NCI-H1105 treated with DMSO at 0.1 percent for 48 hours (cell line): ENCODE data around the gene MYADML2.
"Not testable (repeated sequence)": the region's sequence is repeated elsewhere in the genome, so short reads cannot be mapped to it uniquely, and the experiment has no call there.

Experiments used
- DNase-seq: peaks from one replicate; lab custom pipeline; 2025; lab: John Stamatoyannopoulos, UW

The MYADML2 gene

GRCh38 chr17:81958633-81959342 lies 11.8 kb upstream of the MYADML2 start:
- DNase-seq, result no peak

GRCh38 chr17:81957691-81958432 lies 10.8 kb upstream of the MYADML2 start:
- DNase-seq, result no peak

- DNase-seq, result no peak
Observed at GRCh38 chr17:81956607-81957589, 9.9 kb upstream of the MYADML2 start.

GRCh38 chr17:81955756-81956544 lies 8.9 kb upstream of the MYADML2 start:
- no peak for DNase-seq

- no peak for DNase-seq
Observed at GRCh38 chr17:81955058-81955681, 8.1 kb upstream of the MYADML2 start.

- DNase-seq, result no peak
Observed at GRCh38 chr17:81954131-81955057, 7.4 kb upstream of the MYADML2 start.

GRCh38 chr17:81953443-81953842 lies 6.4 kb upstream of the MYADML2 start:
- DNase-seq, result not testable (repeated sequence)

GRCh38 chr17:81952792-81953228 lies 5.8 kb upstream of the MYADML2 start:
- DNase-seq, result no peak

- DNase-seq, result no peak
Observed at GRCh38 chr17:81951785-81952684, 5.0 kb upstream of the MYADML2 start.

- no peak for DNase-seq
Observed at GRCh38 chr17:81950501-81950900, 3.5 kb upstream of the MYADML2 start.

GRCh38 chr17:81948635-81949378 lies 1.8 kb upstream of the MYADML2 start:
- no peak for DNase-seq

- DNase-seq, result no peak
Observed at GRCh38 chr17:81944858-81945257, 2.2 kb downstream of the MYADML2 start.

GRCh38 chr17:81942167-81942553 lies 4.9 kb downstream of the MYADML2 start:
- DNase-seq, result no peak

GRCh38 chr17:81941484-81942166 lies 5.4 kb downstream of the MYADML2 start:
- no peak for DNase-seq

- DNase-seq, result no peak
Observed at GRCh38 chr17:81940538-81941483, 6.2 kb downstream of the MYADML2 start.

GRCh38 chr17:81939881-81940385 lies 7.1 kb downstream of the MYADML2 start:
- no peak for DNase-seq
